Neural cell (in vitro differentiated cells): ENCODE results near the gene STIM2. TPM values are rescaled to one million over a fixed set of nuclear protein-coding genes. Genes with fewer than 3 reads are reported as not detected.

ENCODE experiments used
- H2AFZ ChIP-seq: fragments of 200-600, 300-800 bp; sonication (generic), shearing (Covaris generic); 2 replicates; pipeline ENCODE4 v1.6.0; 2014; ENCODE audit warnings: low read depth, mild to moderate bottlenecking, antibody characterized with exemption, low read length, moderate library complexity
- H3F3A ChIP-seq: fragments of 200-600 bp; shearing (Covaris generic); 2 replicates; pipeline ENCODE4 v1.6.1; 2016; ENCODE audit warnings: mild to moderate bottlenecking, moderate library complexity, mixed read lengths, antibody characterized with exemption, low read length; ENCODE audit not compliant: insufficient read depth, poor library complexity, severe bottlenecking
- H3K27ac ChIP-seq: fragments of 200-600, 300-800 bp; sonication (generic), shearing (Covaris generic); 2 replicates; pipeline ENCODE4 v1.5.1; 2014; ENCODE audit warnings: mild to moderate bottlenecking, low read length, moderate library complexity
- H3K27me3 ChIP-seq: fragments of 300-800, 200-600 bp; sonication (generic), shearing (Covaris generic); 2 replicates; pipeline ENCODE4 v1.6.0; 2014; ENCODE audit warnings: mild to moderate bottlenecking, low read depth, low read length, moderate library complexity; ENCODE audit not compliant: insufficient read depth
- H3K36me3 ChIP-seq: fragments of 300-800, 200-600 bp; sonication (generic), shearing (Covaris generic); 2 replicates; pipeline ENCODE4 v1.5.1; 2014; ENCODE audit warnings: mild to moderate bottlenecking, antibody characterized with exemption, low read length, moderate library complexity; ENCODE audit not compliant: insufficient read depth
- H3K4me2 ChIP-seq: fragments of 300-800, 200-600 bp; sonication (generic), shearing (Covaris generic); 2 replicates; pipeline ENCODE4 v1.6.0; 2014; ENCODE audit warnings: mild to moderate bottlenecking, low read length
- H3K4me3 ChIP-seq: fragments of 300-800, 200-600 bp; sonication (generic), shearing (Covaris generic); 2 replicates; pipeline ENCODE4 v1.5.1; 2014; ENCODE audit warnings: mild to moderate bottlenecking, low read length, moderate library complexity
- H3K79me2 ChIP-seq: fragments of 200-600 bp; shearing (Covaris generic); replicated peaks from 2 replicates; pipeline ENCODE4 v1.6.0; 2014; ENCODE audit warnings: mild to moderate bottlenecking, low read length, moderate library complexity; ENCODE audit not compliant: insufficient read depth
- H3K9ac ChIP-seq: fragments of 300-800, 200-600 bp; sonication (generic), shearing (Covaris generic); 2 replicates; pipeline ENCODE4 v1.6.1; 2016; ENCODE audit warnings: mild to moderate bottlenecking, low read length, mixed read lengths
- H3K9me2 ChIP-seq: fragments of 200-600 bp; shearing (Covaris generic); 2 replicates; pipeline ENCODE4 v1.6.1; 2016; ENCODE audit warnings: mild to moderate bottlenecking, low read length, mixed read lengths; ENCODE audit not compliant: insufficient read depth
- H3K9me3 ChIP-seq: fragments of 200-600, 300-800 bp; sonication (generic), shearing (Covaris generic); 2 replicates; pipeline ENCODE4 v1.6.1; 2016; ENCODE audit warnings: mild to moderate bottlenecking, mixed run types, low read length, moderate library complexity, mixed read lengths
- H4K20me1 ChIP-seq: fragments of 200-600 bp; shearing (Covaris generic); 2 replicates; pipeline ENCODE4 v1.6.1; 2016; ENCODE audit warnings: mild to moderate bottlenecking, mixed run types; ENCODE audit not compliant: insufficient read depth
- CTCF ChIP-seq: fragments of 450-650 bp; IDR thresholded peaks from 2 replicates; pipeline ENCODE4 v1.5.1; 2014; ENCODE audit warnings: antibody characterized with exemption, mild to moderate bottlenecking, moderate library complexity; ENCODE audit not compliant: poor library complexity, severe bottlenecking
- EP300 ChIP-seq: fragments of 450-650 bp; conservative IDR thresholded peaks from 2 replicates; pipeline ENCODE4 v1.6.1; 2014; ENCODE audit warnings: antibody characterized with exemption, mild to moderate bottlenecking, moderate library complexity; ENCODE audit not compliant: poor library complexity, severe bottlenecking
- EZH2 ChIP-seq: fragments of 200-600, 300-800 bp; shearing (Covaris generic), sonication (generic); IDR thresholded peaks from 2 replicates; pipeline ENCODE4 v1.6.1; 2014; ENCODE audit warnings: antibody characterized with exemption, low read length, borderline replicate concordance, mild to moderate bottlenecking; ENCODE audit not compliant: insufficient read depth, poor library complexity, severe bottlenecking
- MXI1 ChIP-seq: fragments of 450-650 bp; conservative IDR thresholded peaks from 2 replicates; pipeline ENCODE4 v1.6.1; 2014; ENCODE audit warnings: antibody characterized with exemption, mild to moderate bottlenecking; ENCODE audit not compliant: poor library complexity, severe bottlenecking
- POLR2AphosphoS5 ChIP-seq: IDR thresholded peaks from 2 replicates; pipeline ENCODE4 v1.6.1; 2012
- RAD21 ChIP-seq: fragments of 450-650 bp; conservative IDR thresholded peaks from 2 replicates; pipeline ENCODE4 v1.6.1; 2014; ENCODE audit warnings: antibody characterized with exemption, mild to moderate bottlenecking, moderate library complexity
- SMC3 ChIP-seq: fragments of 450-650 bp; conservative IDR thresholded peaks from 2 replicates; pipeline ENCODE4 v1.6.1; 2014; ENCODE audit warnings: antibody characterized with exemption, mild to moderate bottlenecking, moderate library complexity; ENCODE audit not compliant: poor library complexity
- TAF1 ChIP-seq: IDR thresholded peaks from 2 replicates; pipeline ENCODE4 v1.6.1; 2012; ENCODE audit warnings: low read depth
- polyA plus RNA-seq: library from polyadenylated mRNA; depleted of rRNA; stranded (reverse); fragments of >200 nt; gene quantifications from 2 replicates; pipeline ENCODE4 v1.2.3, GENCODE V29; 2014
- TF ChIP-seq, protein P1 (sequence below): IDR thresholded peaks from 2 replicates; pipeline ENCODE4 v1.6.1; 2012; ENCODE audit warnings: borderline replicate concordance

STIM2 gene
- polyA plus RNA-seq, 1 donor from 2014 or later, result 25.3 TPM

- H3K9me3 ChIP-seq, result no peaks in the 10 kb centered on the region
- H3K27ac ChIP-seq, result no peak overlapping the region
- no peak overlapping the region for H2AFZ ChIP-seq
- H3K4me2 ChIP-seq, result no peak overlapping the region
- no peaks in the 10 kb centered on the region for H3K27me3 ChIP-seq
- H3K4me3 ChIP-seq, result no peak overlapping the region
- H3K9ac ChIP-seq, result no peak overlapping the region
- H3K36me3 ChIP-seq, result no peaks in the 10 kb centered on the region
- no peaks in the 10 kb centered on the region for H4K20me1 ChIP-seq
- TF ChIP-seq TAF1 (no peak), SMC3 (no peak), RAD21 (no peak), EP300 (peak; percentile 86), POLR2AphosphoS5 (peak; percentile 27), MXI1 (no peak), EZH2 (no peak), CTCF (no peak)
- TF ChIP-seq, protein P1, sequence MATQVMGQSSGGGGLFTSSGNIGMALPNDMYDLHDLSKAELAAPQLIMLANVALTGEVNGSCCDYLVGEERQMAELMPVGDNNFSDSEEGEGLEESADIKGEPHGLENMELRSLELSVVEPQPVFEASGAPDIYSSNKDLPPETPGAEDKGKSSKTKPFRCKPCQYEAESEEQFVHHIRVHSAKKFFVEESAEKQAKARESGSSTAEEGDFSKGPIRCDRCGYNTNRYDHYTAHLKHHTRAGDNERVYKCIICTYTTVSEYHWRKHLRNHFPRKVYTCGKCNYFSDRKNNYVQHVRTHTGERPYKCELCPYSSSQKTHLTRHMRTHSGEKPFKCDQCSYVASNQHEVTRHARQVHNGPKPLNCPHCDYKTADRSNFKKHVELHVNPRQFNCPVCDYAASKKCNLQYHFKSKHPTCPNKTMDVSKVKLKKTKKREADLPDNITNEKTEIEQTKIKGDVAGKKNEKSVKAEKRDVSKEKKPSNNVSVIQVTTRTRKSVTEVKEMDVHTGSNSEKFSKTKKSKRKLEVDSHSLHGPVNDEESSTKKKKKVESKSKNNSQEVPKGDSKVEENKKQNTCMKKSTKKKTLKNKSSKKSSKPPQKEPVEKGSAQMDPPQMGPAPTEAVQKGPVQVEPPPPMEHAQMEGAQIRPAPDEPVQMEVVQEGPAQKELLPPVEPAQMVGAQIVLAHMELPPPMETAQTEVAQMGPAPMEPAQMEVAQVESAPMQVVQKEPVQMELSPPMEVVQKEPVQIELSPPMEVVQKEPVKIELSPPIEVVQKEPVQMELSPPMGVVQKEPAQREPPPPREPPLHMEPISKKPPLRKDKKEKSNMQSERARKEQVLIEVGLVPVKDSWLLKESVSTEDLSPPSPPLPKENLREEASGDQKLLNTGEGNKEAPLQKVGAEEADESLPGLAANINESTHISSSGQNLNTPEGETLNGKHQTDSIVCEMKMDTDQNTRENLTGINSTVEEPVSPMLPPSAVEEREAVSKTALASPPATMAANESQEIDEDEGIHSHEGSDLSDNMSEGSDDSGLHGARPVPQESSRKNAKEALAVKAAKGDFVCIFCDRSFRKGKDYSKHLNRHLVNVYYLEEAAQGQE, result no peak
- H3F3A ChIP-seq, result no peaks in the 10 kb centered on the region
- no peaks in the 10 kb centered on the region for H3K79me2 ChIP-seq
- no peaks in the 10 kb centered on the region for H3K9me2 ChIP-seq
These were observed 198.3 kb downstream of the STIM2 start for GRCh38 chr4:27058819-27059406.

GRCh38 chr4:27059446-27059845 is 198.8 kb downstream of the STIM2 start:
- Histone ChIP-seq H3K4me3 (no peak overlapping the region), H3K27me3 (no peaks in the 10 kb centered on the region), H3K27ac (no peak overlapping the region), H3K36me3 (no peaks in the 10 kb centered on the region), H3K79me2 (no peaks in the 10 kb centered on the region), H3K9ac (no peak overlapping the region), H3K9me2 (no peaks in the 10 kb centered on the region), H3F3A (no peaks in the 10 kb centered on the region), H3K9me3 (no peaks in the 10 kb centered on the region), H4K20me1 (no peaks in the 10 kb centered on the region), H2AFZ (no peak overlapping the region), H3K4me2 (peak overlapping the region; percentile 38)
- TF ChIP-seq EP300 (no peak), POLR2AphosphoS5 (no peak), SMC3 (no peak), TAF1 (no peak), RAD21 (no peak), MXI1 (no peak), EZH2 (no peak), CTCF (no peak)
- TF ChIP-seq, protein P1, result no peak
